ENCODE results near the gene CRYBG2. TPM values are rescaled to one million over a fixed set of nuclear protein-coding genes. Genes with fewer than 3 reads are reported as not detected.

CRYBG2 gene
- total and polyA plus RNA-seq, 2 of the 8 experiments (the other 6 are each of a cell fraction or from before 2014, with no cell fraction given) = 14.2 to 17.0 TPM

GRCh38 chr1:26349877-26350244 is 4.1 kb downstream of the CRYBG2 start:
- CTCF ChIA-PET (ENCODE audit: partially characterized antibody) = interaction anchor here (1.1 to 6.6 kb wide), 9 partner anchors 9 to 70 kb away, joined by 3 to 52 read pairs (median 4); partner anchors contain the start of genes LIN28A and SH3BGRL3
- H4K8ac ChIP-seq (ENCODE audit: extremely low read depth, insufficient read depth, low read length) = no peak overlapping the region
- H2AFZ ChIP-seq (ENCODE audit: low read length) = no peak overlapping the region
- 80% methylated on average over 5 of the region's 5 CpGs; no CpG with 5 or more reads in 1 of the 2 experiments for WGBS, 2 experiments (ENCODE audit: extremely low coverage in 1 of 2, insufficient coverage in 1 of 2, insufficient read length in 1 of 2, insufficient replicate concordance in 2 of 2, low coverage in 1 of 2, low lambda C conversion rate in 2 of 2, missing lambda C conversion rate in 1 of 2)
- no peak overlapping the region for H4K5ac ChIP-seq (ENCODE audit: insufficient read length, low read depth, low read length)
- H3K79me2 ChIP-seq (ENCODE audit: control insufficient read depth in 1 of 2, insufficient read depth in 2 of 2, low read length in 2 of 2) = no peaks in the 10 kb centered on the region
- H3K9ac ChIP-seq (replicated peaks in 1 of 4; ENCODE audit: extremely low read depth in 1 of 4, low read depth in 3 of 4, low read length in 3 of 4) = no peak overlapping the region
- no peak overlapping the region for H3K56ac ChIP-seq (replicated peaks; ENCODE audit: insufficient read length, low read depth, low read length)
- H2BK20ac ChIP-seq (ENCODE audit: low read length) = no peak overlapping the region
- peaks cover 2% of the 10 kb centered on the region; the same call in 1 of the 2 replicates for H3K79me1 ChIP-seq (ENCODE audit: low read depth, low read length)
- no peak overlapping the region for H3K23ac ChIP-seq (ENCODE audit: insufficient read length)
- no peak overlapping the region for H3K4me3 ChIP-seq (ENCODE audit: extremely low read depth in 1 of 4, insufficient read depth in 2 of 4, low read depth in 3 of 4, low read length in 4 of 4)
- peak overlapping the region; percentile 68 for H2BK12ac ChIP-seq (ENCODE audit: low read depth, low read length)
- no peak overlapping the region for H2BK120ac ChIP-seq (replicated peaks; ENCODE audit: low read depth, low read length)
- no peaks in the 10 kb centered on the region for H3K23me2 ChIP-seq (ENCODE audit: low read depth, low read length)
- no peak overlapping the region for H3K14ac ChIP-seq (ENCODE audit: insufficient read length)
- peak overlapping the region; percentile 48; the same call in 1 of the 2 replicates for H2BK5ac ChIP-seq (ENCODE audit: low read depth, low read length)
- no peaks in the 10 kb centered on the region for H3K36me3 ChIP-seq (ENCODE audit: control insufficient read depth in 2 of 4, insufficient read depth in 4 of 4, low read length in 3 of 4)
- POLR2A ChIA-PET (ENCODE audit: partially characterized antibody) = interaction anchor here (1.2 to 6.3 kb wide), 6 partner anchors 8 to 71 kb away, joined by 3 to 44 read pairs (median 6); no protein-coding TSS in a partner anchor
- peaks cover 0 to 1% of the 10 kb centered on the region in 2 experiments for H4K20me1 ChIP-seq (replicated peaks in 1 of 2; ENCODE audit: control insufficient read depth in 1 of 2, insufficient read depth in 2 of 2, low read length in 2 of 2)
- no peak overlapping the region for H3K27ac ChIP-seq (ENCODE audit: low read depth, low read length)
- H2AK5ac ChIP-seq (ENCODE audit: low read depth, low read length) = no peak overlapping the region
- no peaks in the 10 kb centered on the region for H3K27me3 ChIP-seq (replicated peaks in 1 of 4; ENCODE audit: control insufficient read depth in 3 of 4, extremely low read depth in 1 of 4, insufficient read depth in 3 of 4, low read length in 3 of 4)
- H3K9me3 ChIP-seq (ENCODE audit: insufficient read depth in 2 of 2, low read depth in 1 of 2, low read length in 1 of 2) = no peaks in the 10 kb centered on the region
- H3K4me2 ChIP-seq (ENCODE audit: insufficient read depth in 1 of 2, low read depth in 2 of 2, low read length in 2 of 2) = no peak overlapping the region
- no peak overlapping the region for H3K4ac ChIP-seq (replicated peaks; ENCODE audit: insufficient read length, low read depth, low read length)
- H2BK15ac ChIP-seq (ENCODE audit: low read length) = no peak overlapping the region
- peaks cover 5 to 24% (median 9%) of the 10 kb centered on the region in 4 experiments for H3K4me1 ChIP-seq (replicated peaks in 1 of 4; ENCODE audit: control insufficient read depth in 3 of 4, insufficient read depth in 4 of 4, low read length in 3 of 4)
- DNase-seq (ENCODE audit: low read depth in 1 of 2, low spot score in 2 of 2) = no peak
- FAIRE-seq = no peak
- H4K91ac ChIP-seq (replicated peaks; ENCODE audit: insufficient read length, low read length) = no peak overlapping the region
- H3K18ac ChIP-seq (ENCODE audit: extremely low read depth, low read length) = no peak overlapping the region
- TF ChIP-seq BACH1 (IDR thresholded peaks at IDR 0.05; ENCODE audit: low read length) = no peak
- no peak for TF ChIP-seq CBX5 (IDR thresholded peaks at IDR 0.05; ENCODE audit: low read depth, low read length)
- no peak for TF ChIP-seq PHF8 (conservative IDR thresholded peaks at IDR 0.05; ENCODE audit: low read depth, low read length)
- no peak for TF ChIP-seq TEAD4 (IDR thresholded peaks at IDR 0.05; ENCODE audit: low read depth, low read length)
- no peak for TF ChIP-seq MAFK (IDR thresholded peaks at IDR 0.05; ENCODE audit: low read depth, low read length)
- TF ChIP-seq KDM5A (IDR thresholded peaks at IDR 0.05; ENCODE audit: low read length) = no peak
- TF ChIP-seq E2F6 (IDR thresholded peaks at IDR 0.05) = no peak
- no peak for TF ChIP-seq SP2 (IDR thresholded peaks at IDR 0.05; ENCODE audit: low read length)
- no peak for TF ChIP-seq MAX (IDR thresholded peaks at IDR 0.05)
- TF ChIP-seq SIX5 (IDR thresholded peaks at IDR 0.05; ENCODE audit: low read depth, low read length) = no peak
- no peak for TF ChIP-seq FOSL1 (IDR thresholded peaks at IDR 0.05; ENCODE audit: insufficient read depth, low read depth, low read length)
- TF ChIP-seq POLR2AphosphoS5 (IDR thresholded peaks at IDR 0.05; ENCODE audit: low read depth, low read length) = no peak
- no peak for TF ChIP-seq SIRT6 (IDR thresholded peaks at IDR 0.05; ENCODE audit: low read length)
- TF ChIP-seq TAF7 (optimal IDR thresholded peaks at IDR 0.05; ENCODE audit: borderline replicate concordance, low read depth, low read length) = no peak
- TF ChIP-seq EGR1 (IDR thresholded peaks at IDR 0.05; ENCODE audit: borderline replicate concordance, low read depth, low read length) = no peak
